Testis (tissue), 3 donors: ENCODE data around the gene LBP. TPM values are rescaled to one million over a fixed set of nuclear protein-coding genes. Genes with fewer than 3 reads are reported as not detected.
A peak's percentile ranks its signal among the peaks of the same experiment; 100 is the strongest.

Experiments used
- DNase-seq: peaks from one replicate; pipeline ENCODE4 v3.0.0-alpha.2; 2019
- H3K27ac ChIP-seq, 2 donors: fragments of 200-600 bp; sonication (generic); one replicate each; pipeline ENCODE4 v1.5.1; 2019
- H3K27me3 ChIP-seq: fragments of 200-600 bp; sonication (generic); one replicate; pipeline ENCODE4 v1.5.1; 2019
- H3K36me3 ChIP-seq: fragments of 200-600 bp; sonication (generic); one replicate; pipeline ENCODE4 v1.5.1; 2017; ENCODE audit warnings: low read depth; ENCODE audit errors: missing control alignments
- H3K4me1 ChIP-seq: fragments of 200-600 bp; sonication (generic); one replicate; pipeline ENCODE4 v1.5.1; 2019
- H3K4me3 ChIP-seq, 2 donors: fragments of 200-600 bp; sonication (generic); one replicate each; pipeline ENCODE4 v1.5.1; 2017 to 2019
- H3K9me3 ChIP-seq: fragments of 200-600 bp; sonication (generic); one replicate; pipeline ENCODE4 v1.5.1; 2017
- POLR2A ChIP-seq: fragments of 450-650 bp; IDR thresholded peaks from one replicate; pipeline ENCODE4 v1.6.1; 2017; ENCODE audit warnings: antibody characterized with exemption, mild to moderate bottlenecking, moderate library complexity
- WGBS, 2 donors: methylation state at CpG; one replicate each; pipeline ENCODE4 v1.1.5; 2018; 5-methylcytosine and 5-hydroxymethylcytosine counted together
- intact Hi-C: fragments of 100-400 bp; cut with DNase I; formaldehyde crosslinking; loops from one replicate; pipeline ENCODE4 v1.15.1; 2023; ENCODE audit warnings: low total_unique reads
- polyA plus RNA-seq: library from polyadenylated mRNA; stranded (reverse); fragments of 350-450 nt; fragmentation: Illumina TruSeq; extraction: RNeasy Lipid Tissue Mini Kit (QIAGEN cat#74804); gene quantifications from one replicate; pipeline ENCODE4 v1.2.3, GENCODE V29; 2014; ENCODE audit warnings: low read depth, low replicate concordance; ENCODE audit not compliant: insufficient read depth
- total RNA-seq, 2 donors: library from RNA; depleted of rRNA; stranded (reverse); fragments of >200 nt; gene quantifications; one replicate each; pipeline ENCODE4 v1.2.3, GENCODE V29; 2016
- TF ChIP-seq, protein P1 (sequence below), 3 experiments: fragments of 450-650 bp in 2 of 3; fragments of 200-600 bp in 1 of 3; sonication (generic) in 1 of 3; IDR thresholded peaks; one replicate each; pipeline ENCODE4 v1.5.1; 2016 to 2019; ENCODE audit warnings: antibody characterized with exemption in 3 of 3, mild to moderate bottlenecking in 2 of 3, moderate library complexity in 1 of 3

LBP gene
- total and polyA plus RNA-seq, 3 donors from 2014 or later = 0.87 to 1.3 (median 1.2) TPM

DNA sequence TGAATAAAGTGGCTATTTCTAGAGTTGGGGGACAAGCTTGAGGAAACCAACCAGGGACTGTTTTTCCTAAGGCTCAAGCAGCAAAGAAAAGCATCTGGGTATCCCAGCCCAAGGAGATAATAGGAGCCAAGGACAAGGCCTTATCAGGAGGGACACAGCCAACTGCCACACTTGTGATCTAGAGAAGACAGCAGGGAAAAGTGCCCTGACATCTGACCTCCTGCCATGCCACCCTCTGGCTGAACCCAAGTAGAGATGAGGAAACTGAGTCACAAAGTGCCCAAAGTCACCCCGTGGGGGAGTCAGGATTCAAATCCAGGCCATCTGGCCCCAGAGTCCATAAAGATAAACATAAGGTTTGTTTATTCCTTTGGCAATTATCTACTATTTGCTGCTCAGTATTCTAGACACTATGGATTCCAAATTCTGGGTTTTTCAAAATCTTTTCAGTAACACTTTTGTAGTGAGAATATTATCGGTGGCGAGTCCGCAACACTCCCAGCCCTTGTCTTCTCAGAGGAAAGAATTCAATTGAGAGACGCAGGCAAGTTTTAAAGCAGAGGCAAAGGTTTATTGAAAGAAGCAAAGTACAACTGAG is 3.5 kb upstream of the LBP start:
- intact Hi-C loops = no loop called here
- no peaks in the 10 kb centered on the region for H3K9me3 ChIP-seq
- H3K4me1 ChIP-seq = peaks cover 4% of the 10 kb centered on the region
- no peaks in the 10 kb centered on the region for H3K27me3 ChIP-seq
- TF ChIP-seq POLR2A = no peak
- DNase-seq = no peak
- peak overlapping the region; percentile 32 to 40 for H3K4me3 ChIP-seq
- H3K36me3 ChIP-seq = no peaks in the 10 kb centered on the region
- WGBS, 2 donors = 49 to 50% methylated on average over 5 of the region's 5 CpGs
- peak overlapping the region in 1 of 2 donors; percentile 64 for H3K27ac ChIP-seq

DNA sequence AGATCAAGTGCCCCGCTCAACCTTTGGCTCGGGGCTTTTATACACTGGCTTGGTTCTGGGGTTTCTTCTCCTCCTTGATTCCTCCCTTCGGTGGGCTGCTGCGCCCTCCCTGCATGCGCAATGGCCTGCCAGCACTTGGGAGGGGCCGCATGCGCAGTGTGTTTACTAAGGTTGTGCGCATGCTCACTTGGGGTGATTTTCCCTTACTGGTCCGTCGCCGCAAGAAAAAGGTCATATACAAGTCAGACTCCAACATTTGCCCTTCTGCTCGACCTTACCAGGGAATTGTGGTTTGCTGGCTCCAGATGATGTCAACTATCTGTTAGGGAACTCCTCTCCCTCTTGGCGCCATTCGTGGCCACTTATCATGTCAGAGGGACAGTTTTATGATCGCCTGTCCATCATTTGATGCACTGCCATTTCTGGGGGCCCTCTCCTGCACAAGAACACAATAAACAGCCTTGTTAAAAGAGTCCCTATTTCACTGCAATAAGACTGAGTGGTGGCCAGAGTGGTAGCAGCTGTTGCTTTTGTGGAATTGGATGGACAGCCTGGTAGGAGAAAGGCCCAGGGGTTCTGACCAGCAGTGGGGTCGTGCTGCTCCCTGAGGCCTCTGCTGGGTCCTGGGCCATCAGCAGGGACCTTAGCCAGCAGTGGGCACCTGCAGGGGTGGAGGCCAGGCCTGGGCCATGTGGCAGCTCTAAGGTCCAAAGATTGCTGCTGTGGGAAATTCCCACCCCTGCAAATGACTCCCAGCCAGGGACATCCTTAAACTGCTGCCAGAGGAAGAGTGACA is 2.8 kb upstream of the LBP start:
- H3K27ac ChIP-seq = peak overlapping the region in 1 of 2 donors; percentile 64

DNA sequence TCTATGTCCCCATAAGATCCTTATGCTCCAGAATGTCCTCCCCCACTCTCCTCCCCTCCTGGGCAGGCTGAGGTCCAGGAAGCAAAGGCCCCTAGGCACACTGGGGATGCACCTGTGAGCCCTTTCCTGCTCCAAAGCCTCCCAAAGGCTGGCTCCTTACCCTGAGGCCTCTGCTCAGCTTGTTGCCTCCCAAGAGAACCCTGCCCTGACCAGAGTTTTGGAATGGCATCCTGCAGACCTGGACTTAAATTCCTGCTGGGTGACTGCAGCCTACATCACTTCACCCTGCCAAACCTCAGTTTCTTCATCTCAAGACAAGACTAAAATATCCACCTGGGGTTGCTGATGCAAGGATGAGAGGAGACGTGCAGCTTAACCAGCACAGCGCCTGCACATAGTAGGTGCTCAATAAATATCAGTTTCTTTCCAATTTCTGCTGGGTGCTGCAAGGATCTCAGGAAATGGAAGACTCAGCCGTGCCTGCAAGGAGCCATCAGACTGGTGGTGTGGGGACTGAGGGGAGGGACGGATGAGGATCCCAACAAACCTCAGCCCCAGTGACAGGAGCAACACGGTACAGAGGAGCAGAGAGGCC is 2.1 kb upstream of the LBP start:
- no peak overlapping the region for H3K27ac ChIP-seq

More for the DNA sequence above, 2.8 kb upstream of the LBP start:
- Histone ChIP-seq H3K36me3 (no peaks in the 10 kb centered on the region), H3K4me3 (peak overlapping the region; percentile 32 to 40), H3K27me3 (no peaks in the 10 kb centered on the region), H3K9me3 (no peaks in the 10 kb centered on the region), H3K4me1 (peaks cover 4% of the 10 kb centered on the region)
- 19 to 30% methylated on average over 12 to 16 of the region's 16 CpGs for WGBS, 2 donors
- TF ChIP-seq, protein P1, sequence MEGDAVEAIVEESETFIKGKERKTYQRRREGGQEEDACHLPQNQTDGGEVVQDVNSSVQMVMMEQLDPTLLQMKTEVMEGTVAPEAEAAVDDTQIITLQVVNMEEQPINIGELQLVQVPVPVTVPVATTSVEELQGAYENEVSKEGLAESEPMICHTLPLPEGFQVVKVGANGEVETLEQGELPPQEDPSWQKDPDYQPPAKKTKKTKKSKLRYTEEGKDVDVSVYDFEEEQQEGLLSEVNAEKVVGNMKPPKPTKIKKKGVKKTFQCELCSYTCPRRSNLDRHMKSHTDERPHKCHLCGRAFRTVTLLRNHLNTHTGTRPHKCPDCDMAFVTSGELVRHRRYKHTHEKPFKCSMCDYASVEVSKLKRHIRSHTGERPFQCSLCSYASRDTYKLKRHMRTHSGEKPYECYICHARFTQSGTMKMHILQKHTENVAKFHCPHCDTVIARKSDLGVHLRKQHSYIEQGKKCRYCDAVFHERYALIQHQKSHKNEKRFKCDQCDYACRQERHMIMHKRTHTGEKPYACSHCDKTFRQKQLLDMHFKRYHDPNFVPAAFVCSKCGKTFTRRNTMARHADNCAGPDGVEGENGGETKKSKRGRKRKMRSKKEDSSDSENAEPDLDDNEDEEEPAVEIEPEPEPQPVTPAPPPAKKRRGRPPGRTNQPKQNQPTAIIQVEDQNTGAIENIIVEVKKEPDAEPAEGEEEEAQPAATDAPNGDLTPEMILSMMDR (IDR thresholded peaks at IDR 0.05) = no peak
- TF ChIP-seq POLR2A = no peak
- DNase-seq = peak; percentile 89
- intact Hi-C loops = no loop called here

DNA sequence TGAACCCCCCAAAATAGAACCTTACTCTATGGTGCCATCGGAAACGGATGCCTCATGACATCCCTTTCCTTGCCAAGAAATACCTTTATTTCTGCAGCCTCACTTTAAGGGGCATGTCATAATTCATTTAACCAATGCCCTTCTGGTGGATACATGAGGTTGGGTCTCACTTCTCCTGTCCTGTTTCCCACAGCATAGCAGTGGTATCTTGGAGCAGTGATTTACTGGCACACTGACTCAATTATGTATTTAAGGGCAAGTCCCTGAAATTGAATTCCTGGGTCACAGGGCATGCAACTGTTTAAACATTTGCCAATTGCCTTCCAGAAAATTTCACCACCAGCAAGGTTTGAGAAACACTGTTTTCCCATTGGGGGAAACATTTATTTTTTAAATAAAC is 639 bp upstream of the LBP start:
- TF ChIP-seq, protein P1 (IDR thresholded peaks at IDR 0.05) = no peak
- H3K4me1 ChIP-seq = peaks cover 8% of the 10 kb centered on the region
- H3K27me3 ChIP-seq = no peaks in the 10 kb centered on the region
- no peaks in the 10 kb centered on the region for H3K9me3 ChIP-seq
- no peak overlapping the region for H3K27ac ChIP-seq
- intact Hi-C loops = no loop called here
- DNase-seq = no peak
- no peak overlapping the region for H3K4me3 ChIP-seq
- 44 to 80% methylated on average over 2 of the region's 2 CpGs for WGBS, 2 donors
- H3K36me3 ChIP-seq = no peaks in the 10 kb centered on the region

More for the DNA sequence above, 2.1 kb upstream of the LBP start:
- intact Hi-C loops = no loop called here
- TF ChIP-seq, protein P1 (IDR thresholded peaks at IDR 0.05) = no peak
- no peak for TF ChIP-seq POLR2A
- no peak for DNase-seq
- H3K36me3 ChIP-seq = no peaks in the 10 kb centered on the region
- peaks cover 4% of the 10 kb centered on the region for H3K4me1 ChIP-seq
- WGBS, 2 donors = 88 to 100% methylated on average over 4 to 5 of the region's 5 CpGs
- no peak overlapping the region for H3K4me3 ChIP-seq
- no peaks in the 10 kb centered on the region for H3K27me3 ChIP-seq
- no peaks in the 10 kb centered on the region for H3K9me3 ChIP-seq

DNA sequence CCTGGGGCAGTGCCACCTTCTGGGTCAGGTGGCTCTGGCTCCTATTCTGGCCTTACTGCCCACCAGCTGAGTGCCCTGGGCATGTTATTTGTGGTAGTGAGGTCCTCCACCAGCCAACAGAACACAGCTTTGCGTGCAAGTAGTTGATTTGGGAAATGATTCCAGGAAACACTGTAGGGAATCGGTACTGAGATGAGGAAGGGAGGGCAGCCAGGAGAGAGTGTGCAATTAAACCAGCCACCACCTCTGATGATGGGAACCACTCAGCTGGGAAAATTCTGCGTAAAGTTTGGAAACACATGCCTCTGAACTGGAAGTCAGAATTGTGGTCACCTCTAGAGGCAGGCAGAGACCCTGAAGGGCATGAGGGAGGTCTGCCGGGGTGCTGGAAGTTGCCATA is 459 bp downstream of the LBP start:
- 88 to 89% methylated on average over 4 of the region's 4 CpGs for WGBS, 2 donors
- Histone ChIP-seq H3K27ac (no peak overlapping the region), H3K9me3 (no peaks in the 10 kb centered on the region)

More for the DNA sequence above, 459 bp downstream of the LBP start:
- DNase-seq = no peak
- intact Hi-C loops = no loop called here
- Histone ChIP-seq H3K36me3 (no peaks in the 10 kb centered on the region), H3K4me3 (no peak overlapping the region), H3K4me1 (peaks cover 19% of the 10 kb centered on the region), H3K27me3 (no peaks in the 10 kb centered on the region)
- TF ChIP-seq, protein P1 (IDR thresholded peaks at IDR 0.05) = no peak
- TF ChIP-seq POLR2A = no peak
